ENCODE data around the gene GIT2.

Gene GIT2

DNA sequence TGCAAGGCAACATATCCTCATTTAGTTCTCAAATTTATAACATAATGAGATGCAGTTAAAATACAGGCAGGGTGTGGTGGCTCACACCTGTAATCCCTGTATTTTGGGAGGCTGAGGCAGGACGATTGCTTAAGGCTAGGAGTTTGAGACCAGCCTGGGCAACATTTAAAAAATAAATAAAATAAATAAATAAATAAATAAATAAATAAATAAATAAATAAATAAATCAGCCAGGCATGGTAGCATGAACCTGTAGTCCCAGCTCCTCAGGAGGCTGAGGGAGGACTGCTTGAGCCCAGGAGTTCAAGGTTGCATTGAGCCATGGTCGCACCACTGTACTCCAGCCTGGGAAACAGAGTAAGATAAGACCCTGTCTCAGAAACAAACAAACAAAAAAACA, 56.7 kb downstream of the GIT2 start (continued):
- TF ChIP-seq, protein P1, sequence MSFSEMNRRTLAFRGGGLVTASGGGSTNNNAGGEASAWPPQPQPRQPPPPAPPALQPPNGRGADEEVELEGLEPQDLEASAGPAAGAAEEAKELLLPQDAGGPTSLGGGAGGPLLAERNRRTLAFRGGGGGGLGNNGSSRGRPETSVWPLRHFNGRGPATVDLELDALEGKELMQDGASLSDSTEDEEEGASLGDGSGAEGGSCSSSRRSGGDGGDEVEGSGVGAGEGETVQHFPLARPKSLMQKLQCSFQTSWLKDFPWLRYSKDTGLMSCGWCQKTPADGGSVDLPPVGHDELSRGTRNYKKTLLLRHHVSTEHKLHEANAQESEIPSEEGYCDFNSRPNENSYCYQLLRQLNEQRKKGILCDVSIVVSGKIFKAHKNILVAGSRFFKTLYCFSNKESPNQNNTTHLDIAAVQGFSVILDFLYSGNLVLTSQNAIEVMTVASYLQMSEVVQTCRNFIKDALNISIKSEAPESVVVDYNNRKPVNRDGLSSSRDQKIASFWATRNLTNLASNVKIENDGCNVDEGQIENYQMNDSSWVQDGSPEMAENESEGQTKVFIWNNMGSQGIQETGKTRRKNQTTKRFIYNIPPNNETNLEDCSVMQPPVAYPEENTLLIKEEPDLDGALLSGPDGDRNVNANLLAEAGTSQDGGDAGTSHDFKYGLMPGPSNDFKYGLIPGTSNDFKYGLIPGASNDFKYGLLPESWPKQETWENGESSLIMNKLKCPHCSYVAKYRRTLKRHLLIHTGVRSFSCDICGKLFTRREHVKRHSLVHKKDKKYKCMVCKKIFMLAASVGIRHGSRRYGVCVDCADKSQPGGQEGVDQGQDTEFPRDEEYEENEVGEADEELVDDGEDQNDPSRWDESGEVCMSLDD (tag by site-specific recombination; IDR thresholded peaks at IDR 0.05) = no peak
- no peak for TF ChIP-seq HOXA7 (CRISPR knock-in tag; IDR thresholded peaks at IDR 0.05; ENCODE audit: borderline replicate concordance)
- TF ChIP-seq, protein P2, sequence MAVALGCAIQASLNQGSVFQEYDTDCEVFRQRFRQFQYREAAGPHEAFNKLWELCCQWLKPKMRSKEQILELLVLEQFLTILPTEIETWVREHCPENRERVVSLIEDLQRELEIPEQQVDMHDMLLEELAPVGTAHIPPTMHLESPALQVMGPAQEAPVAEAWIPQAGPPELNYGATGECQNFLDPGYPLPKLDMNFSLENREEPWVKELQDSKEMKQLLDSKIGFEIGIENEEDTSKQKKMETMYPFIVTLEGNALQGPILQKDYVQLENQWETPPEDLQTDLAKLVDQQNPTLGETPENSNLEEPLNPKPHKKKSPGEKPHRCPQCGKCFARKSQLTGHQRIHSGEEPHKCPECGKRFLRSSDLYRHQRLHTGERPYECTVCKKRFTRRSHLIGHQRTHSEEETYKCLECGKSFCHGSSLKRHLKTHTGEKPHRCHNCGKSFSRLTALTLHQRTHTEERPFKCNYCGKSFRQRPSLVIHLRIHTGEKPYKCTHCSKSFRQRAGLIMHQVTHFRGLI (tag by site-specific recombination; IDR thresholded peaks at IDR 0.05) = no peak
- 0 out of 2 replicates have a peak, but pooled peaks have one; percentile 6 for TF ChIP-seq ZNF585B (tag by site-specific recombination; IDR thresholded peaks at IDR 0.05)
- TF ChIP-seq, protein P3, sequence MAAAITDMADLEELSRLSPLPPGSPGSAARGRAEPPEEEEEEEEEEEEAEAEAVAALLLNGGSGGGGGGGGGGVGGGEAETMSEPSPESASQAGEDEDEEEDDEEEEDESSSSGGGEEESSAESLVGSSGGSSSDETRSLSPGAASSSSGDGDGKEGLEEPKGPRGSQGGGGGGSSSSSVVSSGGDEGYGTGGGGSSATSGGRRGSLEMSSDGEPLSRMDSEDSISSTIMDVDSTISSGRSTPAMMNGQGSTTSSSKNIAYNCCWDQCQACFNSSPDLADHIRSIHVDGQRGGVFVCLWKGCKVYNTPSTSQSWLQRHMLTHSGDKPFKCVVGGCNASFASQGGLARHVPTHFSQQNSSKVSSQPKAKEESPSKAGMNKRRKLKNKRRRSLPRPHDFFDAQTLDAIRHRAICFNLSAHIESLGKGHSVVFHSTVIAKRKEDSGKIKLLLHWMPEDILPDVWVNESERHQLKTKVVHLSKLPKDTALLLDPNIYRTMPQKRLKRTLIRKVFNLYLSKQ (tag by site-specific recombination; IDR thresholded peaks at IDR 0.05; ENCODE audit: borderline replicate concordance) = peak; percentile 35; the same call in 1 of the 2 replicates
- no peak for TF ChIP-seq KLF1 (tag by site-specific recombination; IDR thresholded peaks at IDR 0.05)
- no peak for TF ChIP-seq ZSCAN16 (tag by site-specific recombination; IDR thresholded peaks at IDR 0.05)
- TF ChIP-seq, protein P4, sequence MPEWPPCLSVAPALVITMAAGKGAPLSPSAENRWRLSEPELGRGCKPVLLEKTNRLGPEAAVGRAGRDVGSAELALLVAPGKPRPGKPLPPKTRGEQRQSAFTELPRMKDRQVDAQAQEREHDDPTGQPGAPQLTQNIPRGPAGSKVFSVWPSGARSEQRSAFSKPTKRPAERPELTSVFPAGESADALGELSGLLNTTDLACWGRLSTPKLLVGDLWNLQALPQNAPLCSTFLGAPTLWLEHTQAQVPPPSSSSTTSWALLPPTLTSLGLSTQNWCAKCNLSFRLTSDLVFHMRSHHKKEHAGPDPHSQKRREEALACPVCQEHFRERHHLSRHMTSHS (tag by site-specific recombination; IDR thresholded peaks at IDR 0.05) = no peak
- TF ChIP-seq, protein P5, sequence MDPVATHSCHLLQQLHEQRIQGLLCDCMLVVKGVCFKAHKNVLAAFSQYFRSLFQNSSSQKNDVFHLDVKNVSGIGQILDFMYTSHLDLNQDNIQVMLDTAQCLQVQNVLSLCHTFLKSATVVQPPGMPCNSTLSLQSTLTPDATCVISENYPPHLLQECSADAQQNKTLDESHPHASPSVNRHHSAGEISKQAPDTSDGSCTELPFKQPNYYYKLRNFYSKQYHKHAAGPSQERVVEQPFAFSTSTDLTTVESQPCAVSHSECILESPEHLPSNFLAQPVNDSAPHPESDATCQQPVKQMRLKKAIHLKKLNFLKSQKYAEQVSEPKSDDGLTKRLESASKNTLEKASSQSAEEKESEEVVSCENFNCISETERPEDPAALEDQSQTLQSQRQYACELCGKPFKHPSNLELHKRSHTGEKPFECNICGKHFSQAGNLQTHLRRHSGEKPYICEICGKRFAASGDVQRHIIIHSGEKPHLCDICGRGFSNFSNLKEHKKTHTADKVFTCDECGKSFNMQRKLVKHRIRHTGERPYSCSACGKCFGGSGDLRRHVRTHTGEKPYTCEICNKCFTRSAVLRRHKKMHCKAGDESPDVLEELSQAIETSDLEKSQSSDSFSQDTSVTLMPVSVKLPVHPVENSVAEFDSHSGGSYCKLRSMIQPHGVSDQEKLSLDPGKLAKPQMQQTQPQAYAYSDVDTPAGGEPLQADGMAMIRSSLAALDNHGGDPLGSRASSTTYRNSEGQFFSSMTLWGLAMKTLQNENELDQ (tag by site-specific recombination; IDR thresholded peaks at IDR 0.05; ENCODE audit: low read depth) = no peak
- 0 out of 2 replicates have a peak, but pooled peaks have one; percentile 67 for TF ChIP-seq ZNF501 (tag by site-specific recombination; IDR thresholded peaks at IDR 0.05)
- TF ChIP-seq ZNF837 (tag by site-specific recombination; IDR thresholded peaks at IDR 0.05) = no peak
- no peak for TF ChIP-seq ZFP69B (tag by site-specific recombination; IDR thresholded peaks at IDR 0.05)
- no peak for TF ChIP-seq ZNF274 (IDR thresholded peaks at IDR 0.05; ENCODE audit: low read length)
- no peak for TF ChIP-seq ZNF274 (tag by site-specific recombination; IDR thresholded peaks at IDR 0.05; ENCODE audit: borderline replicate concordance)
- TF ChIP-seq, protein P6, sequence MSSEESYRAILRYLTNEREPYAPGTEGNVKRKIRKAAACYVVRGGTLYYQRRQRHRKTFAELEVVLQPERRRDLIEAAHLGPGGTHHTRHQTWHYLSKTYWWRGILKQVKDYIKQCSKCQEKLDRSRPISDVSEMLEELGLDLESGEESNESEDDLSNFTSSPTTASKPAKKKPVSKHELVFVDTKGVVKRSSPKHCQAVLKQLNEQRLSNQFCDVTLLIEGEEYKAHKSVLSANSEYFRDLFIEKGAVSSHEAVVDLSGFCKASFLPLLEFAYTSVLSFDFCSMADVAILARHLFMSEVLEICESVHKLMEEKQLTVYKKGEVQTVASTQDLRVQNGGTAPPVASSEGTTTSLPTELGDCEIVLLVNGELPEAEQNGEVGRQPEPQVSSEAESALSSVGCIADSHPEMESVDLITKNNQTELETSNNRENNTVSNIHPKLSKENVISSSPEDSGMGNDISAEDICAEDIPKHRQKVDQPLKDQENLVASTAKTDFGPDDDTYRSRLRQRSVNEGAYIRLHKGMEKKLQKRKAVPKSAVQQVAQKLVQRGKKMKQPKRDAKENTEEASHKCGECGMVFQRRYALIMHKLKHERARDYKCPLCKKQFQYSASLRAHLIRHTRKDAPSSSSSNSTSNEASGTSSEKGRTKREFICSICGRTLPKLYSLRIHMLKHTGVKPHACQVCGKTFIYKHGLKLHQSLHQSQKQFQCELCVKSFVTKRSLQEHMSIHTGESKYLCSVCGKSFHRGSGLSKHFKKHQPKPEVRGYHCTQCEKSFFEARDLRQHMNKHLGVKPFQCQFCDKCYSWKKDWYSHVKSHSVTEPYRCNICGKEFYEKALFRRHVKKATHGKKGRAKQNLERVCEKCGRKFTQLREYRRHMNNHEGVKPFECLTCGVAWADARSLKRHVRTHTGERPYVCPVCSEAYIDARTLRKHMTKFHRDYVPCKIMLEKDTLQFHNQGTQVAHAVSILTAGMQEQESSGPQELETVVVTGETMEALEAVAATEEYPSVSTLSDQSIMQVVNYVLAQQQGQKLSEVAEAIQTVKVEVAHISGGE (tag by site-specific recombination; conservative IDR thresholded peaks at IDR 0.05; ENCODE audit: low read depth) = peak; percentile 85
- no peak for TF ChIP-seq YY1 (tag by site-specific recombination; IDR thresholded peaks at IDR 0.05)
- TF ChIP-seq ZNF350 (tag by site-specific recombination; IDR thresholded peaks at IDR 0.05) = no peak
- TF ChIP-seq, protein P7, sequence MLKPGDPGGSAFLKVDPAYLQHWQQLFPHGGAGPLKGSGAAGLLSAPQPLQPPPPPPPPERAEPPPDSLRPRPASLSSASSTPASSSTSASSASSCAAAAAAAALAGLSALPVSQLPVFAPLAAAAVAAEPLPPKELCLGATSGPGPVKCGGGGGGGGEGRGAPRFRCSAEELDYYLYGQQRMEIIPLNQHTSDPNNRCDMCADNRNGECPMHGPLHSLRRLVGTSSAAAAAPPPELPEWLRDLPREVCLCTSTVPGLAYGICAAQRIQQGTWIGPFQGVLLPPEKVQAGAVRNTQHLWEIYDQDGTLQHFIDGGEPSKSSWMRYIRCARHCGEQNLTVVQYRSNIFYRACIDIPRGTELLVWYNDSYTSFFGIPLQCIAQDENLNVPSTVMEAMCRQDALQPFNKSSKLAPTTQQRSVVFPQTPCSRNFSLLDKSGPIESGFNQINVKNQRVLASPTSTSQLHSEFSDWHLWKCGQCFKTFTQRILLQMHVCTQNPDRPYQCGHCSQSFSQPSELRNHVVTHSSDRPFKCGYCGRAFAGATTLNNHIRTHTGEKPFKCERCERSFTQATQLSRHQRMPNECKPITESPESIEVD (tag by site-specific recombination; IDR thresholded peaks at IDR 0.05) = no peak
- TF ChIP-seq, protein P8, sequence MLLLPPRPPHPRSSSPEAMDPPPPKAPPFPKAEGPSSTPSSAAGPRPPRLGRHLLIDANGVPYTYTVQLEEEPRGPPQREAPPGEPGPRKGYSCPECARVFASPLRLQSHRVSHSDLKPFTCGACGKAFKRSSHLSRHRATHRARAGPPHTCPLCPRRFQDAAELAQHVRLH (tag by site-specific recombination; IDR thresholded peaks at IDR 0.05) = peak; percentile 66; the same call in 1 of the 2 replicates
- TF ChIP-seq EGR2 (tag by site-specific recombination; IDR thresholded peaks at IDR 0.05; ENCODE audit: low read depth) = no peak
- no peak for TF ChIP-seq ZNF184 (tag by site-specific recombination; IDR thresholded peaks at IDR 0.05)
- no peak for TF ChIP-seq ZNF10 (tag by site-specific recombination; IDR thresholded peaks at IDR 0.05)
- peak; percentile 64 for TF ChIP-seq ZNF629 (tag by site-specific recombination; IDR thresholded peaks at IDR 0.05)
- TF ChIP-seq ZNF292 (tag by site-specific recombination; IDR thresholded peaks at IDR 0.05; ENCODE audit: borderline replicate concordance, low read depth) = peak; percentile 36; the same call in 1 of the 2 replicates
- peak; percentile 85 for TF ChIP-seq ZNF433 (tag by site-specific recombination; IDR thresholded peaks at IDR 0.05; ENCODE audit: low read depth)
